HEK293T (cell line): Measurements from ENCODE around the gene SNX8.

Experiments
- FOXK2 ChIP-seq: fragments of 450-650 bp; IDR thresholded peaks from 2 replicates; pipeline ENCODE4 v1.6.1; 2016; ENCODE audit warnings: mild to moderate bottlenecking
- SUZ12 ChIP-seq: fragments of 450-650 bp; IDR thresholded peaks from 2 replicates; pipeline ENCODE4 v1.6.1; 2016; ENCODE audit warnings: mild to moderate bottlenecking

GRCh38 chr7:2202361-2202761 lies 111.9 kb downstream of the SNX8 start:
- TF ChIP-seq SUZ12: no peak
- TF ChIP-seq FOXK2: no peak
